Activated naive CD4-positive, alpha-beta T cell treated with anti-CD3 and anti-CD28 coated beads, Interleukin-2, amount 10 ng/mL, durations not matched to agents 7 days and 5 days (primary cell): ENCODE measurements around the gene NHSL1.

ENCODE experiments used
- CTCF ChIA-PET: fragments of 350-600 bp; sonication (Branson Sonifier 250); formaldehyde crosslinking; loops from one replicate; lab custom pipeline; 2021; ENCODE audit warnings: antibody characterized with exemption; lab: Charles Lee
- DNase-seq: peaks from one replicate; pipeline ENCODE4 v3.0.0-alpha.2; 2020
- H3K27ac Mint-ChIP-seq: one replicate; pipeline ENCODE4 v1.8.0; 2021; ENCODE audit warnings: mild to moderate bottlenecking, moderate library complexity, mixed read lengths
- H3K27me3 Mint-ChIP-seq: one replicate; pipeline ENCODE4 v1.8.0; 2021; ENCODE audit warnings: mild to moderate bottlenecking, mixed read lengths
- H3K36me3 Mint-ChIP-seq: one replicate; pipeline ENCODE4 v1.8.0; 2021; ENCODE audit warnings: mixed read lengths
- H3K4me1 Mint-ChIP-seq: one replicate; pipeline ENCODE4 v1.8.0; 2021; ENCODE audit warnings: mixed read lengths
- H3K4me3 Mint-ChIP-seq: one replicate; pipeline ENCODE4 v1.8.0; 2021; ENCODE audit warnings: mild to moderate bottlenecking, moderate library complexity, mixed read lengths
- H3K9me3 Mint-ChIP-seq: one replicate; pipeline ENCODE4 v1.8.0; 2021; ENCODE audit warnings: mixed read lengths

NHSL1 gene

GRCh38 chr6:138498629-138499302, 528 bp downstream of the NHSL1 start:
- CTCF ChIA-PET: interaction anchor here (1.0 to 1.2 kb wide), 2 partner anchors 10 to 69 kb away, joined by 4 to 8 read pairs; no protein-coding TSS in a partner anchor
- Mint-ChIP-seq H3K9me3 (no peaks in the 10 kb centered on the region), H3K27me3 (peaks cover 11% of the 10 kb centered on the region), H3K4me1 (peaks cover 3% of the 10 kb centered on the region), H3K4me3 (no peak overlapping the region), H3K36me3 (no peaks in the 10 kb centered on the region), H3K27ac (no peak overlapping the region)
- no peak for DNase-seq

- CTCF ChIA-PET: no interaction called here
- peaks cover 3% of the 10 kb centered on the region for H3K4me1 Mint-ChIP-seq
- H3K27ac Mint-ChIP-seq: no peak overlapping the region
- H3K27me3 Mint-ChIP-seq: peaks cover 17% of the 10 kb centered on the region
- H3K4me3 Mint-ChIP-seq: no peak overlapping the region
- no peaks in the 10 kb centered on the region for H3K36me3 Mint-ChIP-seq
- no peak for DNase-seq
- no peaks in the 10 kb centered on the region for H3K9me3 Mint-ChIP-seq
Measured at GRCh38 chr6:138497286-138497685, 2.0 kb downstream of the NHSL1 start.

GRCh38 chr6:138494312-138494711, 5.0 kb downstream of the NHSL1 start:
- CTCF ChIA-PET: interaction anchor here (1.4 kb wide), 1 partner anchor 14 kb away, joined by 7 read pairs; no protein-coding TSS in a partner anchor
- H3K9me3 Mint-ChIP-seq: no peaks in the 10 kb centered on the region
- peaks cover 13% of the 10 kb centered on the region for H3K27me3 Mint-ChIP-seq
- H3K4me1 Mint-ChIP-seq: peaks cover 1% of the 10 kb centered on the region
- no peaks in the 10 kb centered on the region for H3K36me3 Mint-ChIP-seq
- no peak overlapping the region for H3K4me3 Mint-ChIP-seq
- no peak overlapping the region for H3K27ac Mint-ChIP-seq
- DNase-seq: no peak

- Mint-ChIP-seq H3K36me3 (no peaks in the 10 kb centered on the region), H3K9me3 (no peaks in the 10 kb centered on the region), H3K27ac (no peak overlapping the region), H3K4me1 (no peaks in the 10 kb centered on the region), H3K27me3 (peaks cover 13% of the 10 kb centered on the region), H3K4me3 (no peak overlapping the region)
- no peak for DNase-seq
- CTCF ChIA-PET: interaction anchor here (0.7 to 1.4 kb wide), 2 partner anchors 15 to 1149 kb away, joined by 3 to 7 read pairs; no protein-coding TSS in a partner anchor
Measured at GRCh38 chr6:138493413-138493812, 5.9 kb downstream of the NHSL1 start.

GRCh38 chr6:138492871-138493270, 6.4 kb downstream of the NHSL1 start:
- Mint-ChIP-seq H3K4me3 (no peak overlapping the region), H3K36me3 (no peaks in the 10 kb centered on the region), H3K9me3 (no peaks in the 10 kb centered on the region), H3K4me1 (no peaks in the 10 kb centered on the region), H3K27ac (no peak overlapping the region), H3K27me3 (peaks cover 8% of the 10 kb centered on the region)
- no peak for DNase-seq
- CTCF ChIA-PET: no interaction called here

GRCh38 chr6:138492113-138492512, 7.2 kb downstream of the NHSL1 start:
- no peaks in the 10 kb centered on the region for H3K4me1 Mint-ChIP-seq
- H3K36me3 Mint-ChIP-seq: no peaks in the 10 kb centered on the region
- H3K4me3 Mint-ChIP-seq: no peak overlapping the region
- no peaks in the 10 kb centered on the region for H3K9me3 Mint-ChIP-seq
- DNase-seq: no peak
- CTCF ChIA-PET: interaction anchor here (0.6 kb wide), 1 partner anchor 394 kb away, joined by 3 read pairs; no protein-coding TSS in a partner anchor
- peaks cover 8% of the 10 kb centered on the region for H3K27me3 Mint-ChIP-seq
- no peak overlapping the region for H3K27ac Mint-ChIP-seq

- CTCF ChIA-PET: no interaction called here
- no peaks in the 10 kb centered on the region for H3K9me3 Mint-ChIP-seq
Measured at GRCh38 chr6:138491017-138491416, 8.3 kb downstream of the NHSL1 start.

GRCh38 chr6:138489846-138490245, 9.4 kb downstream of the NHSL1 start:
- H3K4me1 Mint-ChIP-seq: no peaks in the 10 kb centered on the region
- no peaks in the 10 kb centered on the region for H3K36me3 Mint-ChIP-seq
- H3K27ac Mint-ChIP-seq: no peak overlapping the region
- CTCF ChIA-PET: no interaction called here
- H3K27me3 Mint-ChIP-seq: peaks cover 8% of the 10 kb centered on the region
- DNase-seq: no peak
- H3K4me3 Mint-ChIP-seq: no peak overlapping the region
- H3K9me3 Mint-ChIP-seq: no peaks in the 10 kb centered on the region

More at GRCh38 chr6:138491017-138491416, 8.3 kb downstream of the NHSL1 start:
- Mint-ChIP-seq H3K27ac (no peak overlapping the region), H3K4me1 (no peaks in the 10 kb centered on the region), H3K27me3 (peaks cover 8% of the 10 kb centered on the region), H3K4me3 (no peak overlapping the region), H3K36me3 (no peaks in the 10 kb centered on the region)
- no peak for DNase-seq

- Mint-ChIP-seq H3K27ac (no peak overlapping the region), H3K9me3 (no peaks in the 10 kb centered on the region), H3K4me1 (no peaks in the 10 kb centered on the region), H3K36me3 (no peaks in the 10 kb centered on the region), H3K4me3 (no peak overlapping the region), H3K27me3 (peaks cover 5% of the 10 kb centered on the region)
- DNase-seq: no peak
- CTCF ChIA-PET: interaction anchor here (1.0 to 1.4 kb wide), 2 partner anchors 22 to 30 kb away, joined by 4 read pairs; no protein-coding TSS in a partner anchor
Measured at GRCh38 chr6:138487102-138487604, 12.1 kb downstream of the NHSL1 start.

GRCh38 chr6:138486249-138487101, 12.8 kb downstream of the NHSL1 start:
- Mint-ChIP-seq H3K27ac (no peak overlapping the region), H3K27me3 (peaks cover 5% of the 10 kb centered on the region), H3K36me3 (no peaks in the 10 kb centered on the region), H3K9me3 (no peaks in the 10 kb centered on the region), H3K4me1 (no peaks in the 10 kb centered on the region), H3K4me3 (no peak overlapping the region)
- CTCF ChIA-PET: interaction anchor here (1.0 to 1.4 kb wide), 2 partner anchors 23 to 31 kb away, joined by 4 read pairs; no protein-coding TSS in a partner anchor
- DNase-seq: no peak

- no peak for DNase-seq
- Mint-ChIP-seq H3K27me3 (peaks cover 5% of the 10 kb centered on the region), H3K4me3 (no peak overlapping the region), H3K9me3 (no peaks in the 10 kb centered on the region), H3K27ac (no peak overlapping the region), H3K4me1 (no peaks in the 10 kb centered on the region), H3K36me3 (no peaks in the 10 kb centered on the region)
- CTCF ChIA-PET: no interaction called here
Measured at GRCh38 chr6:138485586-138486248, 13.6 kb downstream of the NHSL1 start.

GRCh38 chr6:138485005-138485545, 14.2 kb downstream of the NHSL1 start:
- Mint-ChIP-seq H3K4me3 (no peak overlapping the region), H3K9me3 (no peaks in the 10 kb centered on the region), H3K4me1 (no peaks in the 10 kb centered on the region), H3K27me3 (peaks cover 5% of the 10 kb centered on the region), H3K36me3 (no peaks in the 10 kb centered on the region), H3K27ac (no peak overlapping the region)
- CTCF ChIA-PET: no interaction called here
- DNase-seq: no peak

- no peaks in the 10 kb centered on the region for H3K36me3 Mint-ChIP-seq
- H3K9me3 Mint-ChIP-seq: no peaks in the 10 kb centered on the region
- DNase-seq: no peak
- no peak overlapping the region for H3K27ac Mint-ChIP-seq
- CTCF ChIA-PET: no interaction called here
- peaks cover 5% of the 10 kb centered on the region for H3K27me3 Mint-ChIP-seq
- no peaks in the 10 kb centered on the region for H3K4me1 Mint-ChIP-seq
- H3K4me3 Mint-ChIP-seq: no peak overlapping the region
Measured at GRCh38 chr6:138484018-138484731, 15.1 kb downstream of the NHSL1 start.
